ENCODE measurements around the gene OPA3. TPM values are rescaled to one million over a fixed set of nuclear protein-coding genes. Genes with fewer than 3 reads are reported as not detected.

The OPA3 gene
- total and polyA plus RNA-seq, 4 donors, result 3.5 to 13.6 (median 7.7) TPM

DNA sequence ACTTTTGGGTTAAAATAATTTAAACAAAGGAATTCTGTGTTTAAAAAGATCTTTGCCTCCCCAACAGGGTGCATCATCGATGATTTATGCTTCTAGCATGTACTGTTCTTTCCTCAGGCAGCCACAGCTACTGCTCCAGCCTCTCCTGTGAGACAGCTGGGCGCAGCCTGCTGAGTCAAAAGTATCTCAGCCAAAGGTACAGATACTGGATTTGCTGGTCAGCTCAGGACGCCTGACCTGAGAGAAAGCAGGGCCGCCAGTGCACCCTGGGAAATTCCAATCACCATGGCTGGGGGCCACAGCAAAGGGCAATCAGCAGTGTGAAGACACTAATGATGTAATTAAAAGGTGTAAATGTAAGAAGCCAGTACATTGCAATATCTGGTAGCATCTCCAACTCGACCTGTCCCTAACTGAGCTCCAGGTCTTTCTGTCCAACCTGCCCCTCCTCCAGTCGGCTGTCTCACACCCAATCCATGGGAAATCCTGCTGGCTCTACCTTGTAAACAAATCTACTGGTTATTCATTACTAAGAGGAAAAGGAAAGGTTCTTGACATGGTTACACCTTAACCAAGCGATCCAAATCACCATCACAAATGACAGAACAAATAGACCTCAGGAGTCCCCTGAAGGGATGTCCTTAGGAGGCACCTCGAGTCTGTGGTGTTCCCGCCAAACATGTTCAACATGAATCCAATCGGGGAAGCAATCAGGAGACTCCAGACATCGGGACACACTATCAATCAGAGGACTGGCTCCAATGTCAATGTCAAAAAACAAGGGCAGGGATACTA, 7.3 kb downstream of the OPA3 start:
- H3K9me3 ChIP-seq (ENCODE audit: control insufficient read depth in 4 of 4, insufficient read depth in 3 of 4, low read length in 3 of 4), result peaks cover 0 to 2% (median 0%) of the 10 kb centered on the region in 4 donors
- 47 to 65% methylated on average over 11 of the region's 11 CpGs for WGBS, 2 donors
- ATAC-seq (ENCODE audit: insufficient read depth, low FRiP score), result no peak
- no peak overlapping the region for H3K4me3 ChIP-seq
- H3K4me1 ChIP-seq (ENCODE audit: control insufficient read depth in 5 of 5, insufficient read depth in 5 of 5, low read length in 5 of 5), result peaks cover 0 to 7% (median 6%) of the 10 kb centered on the region in 5 donors
- H3K27ac ChIP-seq (ENCODE audit: low read depth in 1 of 2, low read length in 1 of 2), result peak overlapping the region in 1 of 2 donors; percentile 92
- TF ChIP-seq CTCF (IDR thresholded peaks at IDR 0.05; ENCODE audit: control extremely low read depth, extremely low read depth), result no peak
- no peaks in the 10 kb centered on the region for H3K27me3 ChIP-seq (ENCODE audit: control insufficient read depth in 3 of 3, insufficient read depth in 3 of 3, low read length in 2 of 3)
- H3K9ac ChIP-seq (ENCODE audit: insufficient read depth in 1 of 2, low read length in 2 of 2), result peak overlapping the region in 1 of 2 donors; percentile 12
- DNase-seq, result no peak
- peaks cover 0 to 4% (median 1%) of the 10 kb centered on the region in 4 donors for H3K36me3 ChIP-seq (ENCODE audit: control insufficient read depth in 4 of 4, insufficient read depth in 4 of 4, low read length in 4 of 4)

GRCh38 chr19:45576682-45577081, 7.9 kb downstream of the OPA3 start:
- Histone ChIP-seq H3K9ac (ENCODE audit: insufficient read depth in 1 of 2, low read length in 2 of 2) (no peak overlapping the region), H3K27me3 (ENCODE audit: control insufficient read depth in 3 of 3, insufficient read depth in 3 of 3, low read length in 2 of 3) (no peaks in the 10 kb centered on the region), H3K4me3 (no peak overlapping the region), H3K4me1 (ENCODE audit: control insufficient read depth in 5 of 5, insufficient read depth in 5 of 5, low read length in 5 of 5) (peaks cover 0 to 7% (median 6%) of the 10 kb centered on the region in 5 donors), H3K9me3 (ENCODE audit: control insufficient read depth in 4 of 4, insufficient read depth in 3 of 4, low read length in 3 of 4) (peaks cover 0 to 2% (median 0%) of the 10 kb centered on the region in 4 donors), H3K27ac (ENCODE audit: low read depth in 1 of 2, low read length in 1 of 2) (peak overlapping the region in 1 of 2 donors; percentile 66), H3K36me3 (ENCODE audit: control insufficient read depth in 4 of 4, insufficient read depth in 4 of 4, low read length in 4 of 4) (peaks cover 0 to 4% (median 1%) of the 10 kb centered on the region in 4 donors)
- TF ChIP-seq CTCF (IDR thresholded peaks at IDR 0.05; ENCODE audit: control extremely low read depth, extremely low read depth), result no peak
- ATAC-seq (ENCODE audit: insufficient read depth, low FRiP score) (no peak), DNase-seq (no peak)
- 73 to 94% methylated on average over 3 of the region's 3 CpGs for WGBS, 2 donors

DNA sequence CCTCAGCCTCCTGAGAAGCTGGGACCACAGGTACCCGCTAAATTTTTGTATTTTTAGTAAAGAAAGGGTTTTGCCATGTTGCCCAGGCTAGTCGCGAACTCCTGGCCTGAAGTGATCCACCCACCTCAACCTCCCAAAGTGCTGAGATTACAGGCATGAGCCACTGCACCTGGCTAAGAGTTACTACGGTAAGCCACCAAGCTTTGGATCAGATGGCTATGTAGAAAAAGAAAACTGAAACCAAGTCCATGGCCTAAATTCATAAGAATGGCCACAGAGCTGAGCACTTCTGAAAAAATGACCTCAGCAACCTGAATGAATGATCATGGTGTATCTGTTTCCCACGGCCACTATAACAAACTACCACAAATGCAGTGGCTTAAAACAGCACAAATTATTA, 9.4 kb downstream of the OPA3 start:
- no peak for DNase-seq
- Histone ChIP-seq H3K27ac (ENCODE audit: low read depth in 1 of 2, low read length in 1 of 2) (peak overlapping the region in 1 of 2 donors; percentile 66), H3K9ac (ENCODE audit: insufficient read depth in 1 of 2, low read length in 2 of 2) (no peak overlapping the region), H3K27me3 (ENCODE audit: control insufficient read depth in 3 of 3, insufficient read depth in 3 of 3, low read length in 2 of 3) (no peaks in the 10 kb centered on the region), H3K4me1 (ENCODE audit: control insufficient read depth in 5 of 5, insufficient read depth in 5 of 5, low read length in 5 of 5) (peaks cover 0 to 7% (median 3%) of the 10 kb centered on the region in 5 donors), H3K4me3 (no peak overlapping the region), H3K9me3 (ENCODE audit: control insufficient read depth in 4 of 4, insufficient read depth in 3 of 4, low read length in 3 of 4) (no peaks in the 10 kb centered on the region), H3K36me3 (ENCODE audit: control insufficient read depth in 4 of 4, insufficient read depth in 4 of 4, low read length in 4 of 4) (peaks cover 0 to 3% (median 0%) of the 10 kb centered on the region in 4 donors)
- ATAC-seq (ENCODE audit: insufficient read depth, low FRiP score), result no peak
- 94 to 95% methylated on average over 5 of the region's 5 CpGs for WGBS, 2 donors
- TF ChIP-seq CTCF (IDR thresholded peaks at IDR 0.05; ENCODE audit: control extremely low read depth, extremely low read depth), result no peak
